ENCODE measurements around the gene RNF4. TPM values are rescaled to one million over a fixed set of nuclear protein-coding genes. Genes with fewer than 3 reads are reported as not detected.
"Not testable (repeated sequence)": the region's sequence is repeated elsewhere in the genome, so short reads cannot be mapped to it uniquely, and the experiment has no call there.

RNF4 gene
- total RNA-seq, 2 experiments from 2014 or later = 65.0 to 76.5 TPM

DNA sequence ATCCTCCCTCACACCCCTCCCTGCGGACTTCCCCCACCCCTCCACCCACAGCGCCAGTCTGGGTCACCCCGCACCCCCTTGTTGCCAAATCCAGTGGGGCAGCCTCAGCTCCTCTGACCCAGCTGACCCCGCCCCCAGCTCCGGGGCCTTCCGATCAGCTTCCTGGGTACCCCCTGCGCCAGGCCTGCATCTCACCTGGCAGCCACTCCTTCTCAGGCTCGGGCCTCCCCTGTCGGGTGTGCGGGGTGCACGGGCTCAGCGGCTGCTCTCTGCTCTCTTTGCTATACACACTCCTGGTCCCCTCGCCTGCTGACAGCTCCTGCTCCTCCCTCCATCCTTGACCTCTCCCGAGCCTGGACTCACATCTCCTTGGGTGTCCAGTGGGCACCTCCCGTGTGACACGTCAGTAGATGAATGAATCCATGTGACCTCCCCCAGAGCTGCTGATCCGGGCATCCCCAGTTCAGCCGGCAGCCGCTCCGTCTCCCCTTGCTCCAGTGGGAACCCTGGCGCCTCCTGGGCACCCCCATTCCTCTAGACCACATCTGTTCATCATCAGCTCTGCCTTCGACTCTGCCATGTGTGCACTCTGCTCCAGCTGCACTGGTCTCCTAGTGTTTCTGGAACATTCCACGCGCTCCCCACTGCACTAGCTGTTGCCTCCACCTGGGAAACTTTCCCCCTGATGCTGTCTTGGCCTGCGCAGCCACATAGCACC lies 40.3 kb upstream of the RNF4 start:
- ChIA-PET POLR2A (no interaction called here), CTCF (ENCODE audit: unreplicated experiment) (no interaction called here)
- intact Hi-C loops (cut with micrococcal nuclease; ENCODE audit: unreplicated experiment) = no loop called here
- no peaks in the 10 kb centered on the region for H3K9me2 ChIP-seq (ENCODE audit: insufficient read depth, low read length)
- no peaks in the 10 kb centered on the region for H3K79me2 ChIP-seq (ENCODE audit: insufficient read depth, low read depth, low read length)
- no peaks in the 10 kb centered on the region for H3K36me3 ChIP-seq (ENCODE audit: insufficient read depth, low read length)
- H2AFZ ChIP-seq (ENCODE audit: low read length) = no peak overlapping the region
- no peaks in the 10 kb centered on the region for H4K20me1 ChIP-seq (ENCODE audit: insufficient read depth, low read length)
- H3K27ac ChIP-seq (ENCODE audit: low read depth, low read length, poor library complexity, severe bottlenecking) = no peak overlapping the region
- no peak for TF ChIP-seq EZH2phosphoT487 (IDR thresholded peaks at IDR 0.05; ENCODE audit: borderline replicate concordance, low read depth, low read length)
- TF ChIP-seq, protein P1, sequence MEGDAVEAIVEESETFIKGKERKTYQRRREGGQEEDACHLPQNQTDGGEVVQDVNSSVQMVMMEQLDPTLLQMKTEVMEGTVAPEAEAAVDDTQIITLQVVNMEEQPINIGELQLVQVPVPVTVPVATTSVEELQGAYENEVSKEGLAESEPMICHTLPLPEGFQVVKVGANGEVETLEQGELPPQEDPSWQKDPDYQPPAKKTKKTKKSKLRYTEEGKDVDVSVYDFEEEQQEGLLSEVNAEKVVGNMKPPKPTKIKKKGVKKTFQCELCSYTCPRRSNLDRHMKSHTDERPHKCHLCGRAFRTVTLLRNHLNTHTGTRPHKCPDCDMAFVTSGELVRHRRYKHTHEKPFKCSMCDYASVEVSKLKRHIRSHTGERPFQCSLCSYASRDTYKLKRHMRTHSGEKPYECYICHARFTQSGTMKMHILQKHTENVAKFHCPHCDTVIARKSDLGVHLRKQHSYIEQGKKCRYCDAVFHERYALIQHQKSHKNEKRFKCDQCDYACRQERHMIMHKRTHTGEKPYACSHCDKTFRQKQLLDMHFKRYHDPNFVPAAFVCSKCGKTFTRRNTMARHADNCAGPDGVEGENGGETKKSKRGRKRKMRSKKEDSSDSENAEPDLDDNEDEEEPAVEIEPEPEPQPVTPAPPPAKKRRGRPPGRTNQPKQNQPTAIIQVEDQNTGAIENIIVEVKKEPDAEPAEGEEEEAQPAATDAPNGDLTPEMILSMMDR (conservative IDR thresholded peaks at IDR 0.05; ENCODE audit: low read length) = no peak
- no peaks in the 10 kb centered on the region for H3K9me3 ChIP-seq (ENCODE audit: low read length)
- no TSS peak for BruUV-seq (replicated peaks)
- H3K4me3 ChIP-seq (ENCODE audit: low read depth, low read length, poor library complexity, severe bottlenecking) = no peak overlapping the region
- no peak for DNase-seq (ENCODE audit: low spot score)
- H3K4me1 ChIP-seq (ENCODE audit: insufficient read depth, low read length, poor library complexity, severe bottlenecking) = peaks cover 4% of the 10 kb centered on the region
- H3K4me2 ChIP-seq (ENCODE audit: low read length) = no peak overlapping the region

DNA sequence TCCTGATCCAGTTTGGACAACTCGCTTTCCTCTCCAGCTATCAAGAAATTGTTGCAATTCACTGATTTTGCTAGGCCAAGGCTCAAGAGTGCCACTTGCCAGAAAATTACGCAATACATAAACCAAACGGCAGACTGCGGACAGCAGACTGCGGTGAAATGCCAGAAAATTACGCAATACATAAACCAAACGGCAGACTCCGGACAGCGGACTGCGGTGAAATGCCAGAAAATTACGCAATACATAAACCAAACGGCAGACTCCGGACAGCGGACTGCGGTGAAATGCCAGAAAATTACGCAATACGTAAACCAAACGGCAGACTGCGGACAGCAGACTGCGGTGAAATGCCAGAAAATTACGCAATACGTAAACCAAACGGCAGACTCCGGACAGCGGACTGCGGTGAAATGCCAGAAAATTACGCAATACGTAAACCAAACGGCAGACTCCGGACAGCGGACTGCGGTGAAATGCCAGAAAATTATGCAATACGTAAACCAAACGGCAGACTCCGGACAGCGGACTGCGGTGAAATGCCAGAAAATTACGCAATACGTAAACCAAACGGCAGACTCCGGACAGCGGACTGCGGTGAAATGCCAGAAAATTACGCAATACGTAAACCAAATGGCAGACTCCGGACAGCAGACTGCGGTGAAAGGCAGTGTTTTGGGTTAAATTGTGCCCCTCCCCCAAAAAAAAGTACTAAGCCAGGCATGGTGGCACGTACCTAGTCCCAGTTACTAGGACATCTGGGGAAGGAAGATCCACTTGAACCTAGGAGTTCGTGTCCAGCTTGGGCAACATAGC lies 38.8 kb upstream of the RNF4 start:
- CTCF ChIA-PET (ENCODE audit: unreplicated experiment); POLR2A ChIA-PET: not testable (repeated sequence)

DNA sequence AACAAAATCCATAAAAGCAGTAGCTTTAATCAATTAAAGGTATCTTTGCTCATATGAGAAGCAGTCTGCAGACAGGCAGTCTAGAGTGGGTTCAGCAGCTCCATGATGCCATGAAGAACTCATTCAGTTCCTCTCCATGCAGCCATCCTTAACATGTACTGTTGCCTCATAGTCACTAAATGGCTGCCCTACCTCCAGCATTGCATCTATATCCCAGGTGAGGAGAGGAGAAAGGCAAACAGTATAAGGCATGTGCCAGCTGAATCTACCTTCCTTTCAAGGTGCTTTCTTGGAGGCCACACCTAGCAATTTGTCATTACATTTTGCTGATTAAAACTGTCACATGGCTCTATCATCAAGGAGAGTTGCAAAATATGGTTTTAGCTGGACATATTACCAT lies 36.9 kb upstream of the RNF4 start:
- intact Hi-C loops (cut with micrococcal nuclease; ENCODE audit: unreplicated experiment) = no loop called here
- no peaks in the 10 kb centered on the region for H3K79me2 ChIP-seq (ENCODE audit: insufficient read depth, low read depth, low read length)
- POLR2A ChIA-PET = no interaction called here
- no peak for DNase-seq (ENCODE audit: low spot score)
- H3K9me3 ChIP-seq (ENCODE audit: low read length) = no peaks in the 10 kb centered on the region
- H3K4me2 ChIP-seq (ENCODE audit: low read length) = no peak overlapping the region
- H3K4me3 ChIP-seq (ENCODE audit: low read depth, low read length, poor library complexity, severe bottlenecking) = no peak overlapping the region
- TF ChIP-seq, protein P1 (conservative IDR thresholded peaks at IDR 0.05; ENCODE audit: low read length) = no peak
- TF ChIP-seq EZH2phosphoT487 (IDR thresholded peaks at IDR 0.05; ENCODE audit: borderline replicate concordance, low read depth, low read length) = no peak
- H3K4me1 ChIP-seq (ENCODE audit: insufficient read depth, low read length, poor library complexity, severe bottlenecking) = no peaks in the 10 kb centered on the region
- CTCF ChIA-PET (ENCODE audit: unreplicated experiment) = no interaction called here
- H3K36me3 ChIP-seq (ENCODE audit: insufficient read depth, low read length) = no peaks in the 10 kb centered on the region
- no peak overlapping the region for H3K27ac ChIP-seq (ENCODE audit: low read depth, low read length, poor library complexity, severe bottlenecking)
- BruUV-seq (replicated peaks) = no TSS peak
- no peak overlapping the region for H2AFZ ChIP-seq (ENCODE audit: low read length)
- no peaks in the 10 kb centered on the region for H3K9me2 ChIP-seq (ENCODE audit: insufficient read depth, low read length)
- no peaks in the 10 kb centered on the region for H4K20me1 ChIP-seq (ENCODE audit: insufficient read depth, low read length)

More for the DNA sequence above, 38.8 kb upstream of the RNF4 start:
- H4K20me1 ChIP-seq (ENCODE audit: insufficient read depth, low read length); H3K79me2 ChIP-seq (ENCODE audit: insufficient read depth, low read depth, low read length); BruUV-seq (replicated peaks); H3K4me1 ChIP-seq (ENCODE audit: insufficient read depth, low read length, poor library complexity, severe bottlenecking); DNase-seq (ENCODE audit: low spot score); H3K4me2 ChIP-seq (ENCODE audit: low read length); H3K9me3 ChIP-seq (ENCODE audit: low read length); H2AFZ ChIP-seq (ENCODE audit: low read length); H3K27ac ChIP-seq (ENCODE audit: low read depth, low read length, poor library complexity, severe bottlenecking); H3K9me2 ChIP-seq (ENCODE audit: insufficient read depth, low read length); intact Hi-C loops (cut with micrococcal nuclease; ENCODE audit: unreplicated experiment); H3K36me3 ChIP-seq (ENCODE audit: insufficient read depth, low read length); H3K4me3 ChIP-seq (ENCODE audit: low read depth, low read length, poor library complexity, severe bottlenecking): not testable (repeated sequence)

Measured in OCI-LY7 (cell line).